SK-N-MC (cell line): Measurements from ENCODE around the gene PARP8.

Experiments
- DNase-seq: peaks from one replicate; pipeline ENCODE4 v3.0.0-alpha.2; 2011; ENCODE audit warnings: low read depth, low spot score
- H3K27ac ChIP-seq: fragments of 200-600 bp; sonication (generic); 2 replicates; pipeline ENCODE4 v1.5.1; 2016; ENCODE audit warnings: mixed run types
- H3K36me3 ChIP-seq: fragments of 200-600 bp; sonication (generic); 2 replicates; pipeline ENCODE4 v1.6.1; 2017; ENCODE audit warnings: antibody characterized with exemption, low read length, mixed read lengths; ENCODE audit not compliant: insufficient read depth
- H3K4me3 ChIP-seq: fragments of 200-600 bp; sonication (generic); 2 replicates; pipeline ENCODE4 v1.5.1; 2016
- H3K9ac ChIP-seq: fragments of 200-600 bp; sonication (generic); 2 replicates; pipeline ENCODE4 v1.8.0; 2017; ENCODE audit warnings: mixed run types, mixed read lengths; ENCODE audit not compliant: insufficient read length
- H3K9me3 ChIP-seq: fragments of 200-600 bp; sonication (generic); 2 replicates; pipeline ENCODE4 v1.6.1; 2017; ENCODE audit warnings: low read depth, mild to moderate bottlenecking, antibody characterized with exemption, low read length, moderate library complexity, mixed read lengths
- EZH2 ChIP-seq: fragments of 200-600 bp; sonication (generic); IDR thresholded peaks from one replicate; pipeline ENCODE4 v1.6.1; 2017; ENCODE audit warnings: antibody characterized with exemption
- FOXP2 ChIP-seq: optimal IDR thresholded peaks from 2 replicates; pipeline ENCODE3; 2011; ENCODE audit warnings: mild to moderate bottlenecking, moderate library complexity; ENCODE audit not compliant: insufficient read depth; ENCODE audit errors: extremely low read length, control extremely low read depth
- POLR2AphosphoS5 ChIP-seq: IDR thresholded peaks from 2 replicates; pipeline ENCODE4 v1.6.1; 2012; ENCODE audit warnings: mild to moderate bottlenecking, low read depth, low read length, borderline replicate concordance

Gene PARP8

GRCh38 chr5:50715001-50715400, 48.6 kb downstream of the PARP8 start:
- no peak overlapping the region for H3K27ac ChIP-seq
- TF ChIP-seq POLR2AphosphoS5: no peak
- TF ChIP-seq EZH2: no peak
- no peak for TF ChIP-seq FOXP2
- no peak for DNase-seq
- H3K9me3 ChIP-seq: no peaks in the 10 kb centered on the region
- no peaks in the 10 kb centered on the region for H3K36me3 ChIP-seq
- H3K4me3 ChIP-seq: no peak overlapping the region
- no peak overlapping the region for H3K9ac ChIP-seq

- no peak overlapping the region for H3K4me3 ChIP-seq
- H3K36me3 ChIP-seq: no peaks in the 10 kb centered on the region
- DNase-seq: no peak
- H3K9me3 ChIP-seq: no peaks in the 10 kb centered on the region
- TF ChIP-seq EZH2: no peak
- H3K27ac ChIP-seq: no peak overlapping the region
- H3K9ac ChIP-seq: no peak overlapping the region
Observed at GRCh38 chr5:50716134-50716533, 49.7 kb downstream of the PARP8 start.

GRCh38 chr5:50717651-50718050, 51.2 kb downstream of the PARP8 start:
- no peaks in the 10 kb centered on the region for H3K9me3 ChIP-seq
- no peak overlapping the region for H3K4me3 ChIP-seq
- DNase-seq: no peak
- no peak overlapping the region for H3K9ac ChIP-seq
- no peaks in the 10 kb centered on the region for H3K36me3 ChIP-seq
- no peak for TF ChIP-seq FOXP2
- TF ChIP-seq EZH2: no peak
- no peak for TF ChIP-seq POLR2AphosphoS5
- H3K27ac ChIP-seq: no peak overlapping the region

GRCh38 chr5:50720061-50720710, 53.7 kb downstream of the PARP8 start:
- DNase-seq: no peak
- Histone ChIP-seq H3K9me3 (no peaks in the 10 kb centered on the region), H3K27ac (no peak overlapping the region), H3K36me3 (no peaks in the 10 kb centered on the region), H3K9ac (no peak overlapping the region), H3K4me3 (no peak overlapping the region)
- TF ChIP-seq POLR2AphosphoS5 (no peak), EZH2 (no peak), FOXP2 (no peak)

- no peak overlapping the region for H3K9ac ChIP-seq
- no peaks in the 10 kb centered on the region for H3K36me3 ChIP-seq
- no peak overlapping the region for H3K27ac ChIP-seq
- no peaks in the 10 kb centered on the region for H3K9me3 ChIP-seq
- H3K4me3 ChIP-seq: no peak overlapping the region
- DNase-seq: no peak
- no peak for TF ChIP-seq EZH2
- TF ChIP-seq POLR2AphosphoS5: no peak
- TF ChIP-seq FOXP2: no peak
Observed at GRCh38 chr5:50722223-50722622, 55.8 kb downstream of the PARP8 start.

- no peak for DNase-seq
- no peak overlapping the region for H3K9ac ChIP-seq
- H3K27ac ChIP-seq: no peak overlapping the region
- H3K4me3 ChIP-seq: no peak overlapping the region
- no peaks in the 10 kb centered on the region for H3K9me3 ChIP-seq
- H3K36me3 ChIP-seq: no peaks in the 10 kb centered on the region
- TF ChIP-seq FOXP2 (no peak), POLR2AphosphoS5 (no peak), EZH2 (no peak)
Observed at GRCh38 chr5:50724262-50724661, 57.8 kb downstream of the PARP8 start.

GRCh38 chr5:50725800-50726474, 59.5 kb downstream of the PARP8 start:
- TF ChIP-seq FOXP2: no peak
- no peak for TF ChIP-seq POLR2AphosphoS5
- no peak for TF ChIP-seq EZH2
- Histone ChIP-seq H3K36me3 (no peaks in the 10 kb centered on the region), H3K9ac (no peak overlapping the region), H3K9me3 (no peaks in the 10 kb centered on the region), H3K4me3 (no peak overlapping the region), H3K27ac (no peak overlapping the region)
- no peak for DNase-seq

GRCh38 chr5:50726475-50727148, 60.2 kb downstream of the PARP8 start:
- TF ChIP-seq POLR2AphosphoS5 (no peak), EZH2 (no peak), FOXP2 (no peak)
- H3K9ac ChIP-seq: no peak overlapping the region
- H3K36me3 ChIP-seq: no peaks in the 10 kb centered on the region
- no peaks in the 10 kb centered on the region for H3K9me3 ChIP-seq
- H3K4me3 ChIP-seq: no peak overlapping the region
- no peak overlapping the region for H3K27ac ChIP-seq
- DNase-seq: no peak
